GM19324 (cell line): Measurements from ENCODE around the gene ERBB4.

Experiments used
- ATAC-seq: cut with Tn5 transposase; IDR thresholded peaks from one replicate; pipeline ENCODE4 v1.9.1; 2021; ENCODE audit warnings: mild to moderate bottlenecking, moderate library complexity; ENCODE audit not compliant: unreplicated experiment, low FRiP score

The ERBB4 gene

GRCh38 chr2:211453311-211453887 lies 1085.2 kb downstream of the ERBB4 start:
- no peak for ATAC-seq

DNA sequence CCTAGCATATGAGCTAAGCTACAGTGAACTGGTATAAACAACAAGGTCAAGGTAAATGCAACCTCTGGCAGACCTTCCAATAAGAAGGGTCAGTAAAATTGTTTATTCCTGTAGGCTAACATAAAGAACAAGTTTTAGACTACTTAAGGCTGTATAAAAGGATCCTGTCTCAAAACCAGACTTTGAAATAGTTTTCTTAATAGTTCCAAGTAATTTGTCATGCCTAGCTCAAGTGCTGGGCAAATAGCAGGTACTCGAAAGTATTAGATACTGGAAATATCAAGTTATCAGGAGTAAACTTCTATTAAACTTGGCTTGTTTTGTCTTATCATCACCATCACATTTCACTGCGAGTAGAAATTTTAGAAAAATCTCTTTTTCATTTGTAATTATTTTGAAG lies 1087.0 kb downstream of the ERBB4 start:
- no peak for ATAC-seq

DNA sequence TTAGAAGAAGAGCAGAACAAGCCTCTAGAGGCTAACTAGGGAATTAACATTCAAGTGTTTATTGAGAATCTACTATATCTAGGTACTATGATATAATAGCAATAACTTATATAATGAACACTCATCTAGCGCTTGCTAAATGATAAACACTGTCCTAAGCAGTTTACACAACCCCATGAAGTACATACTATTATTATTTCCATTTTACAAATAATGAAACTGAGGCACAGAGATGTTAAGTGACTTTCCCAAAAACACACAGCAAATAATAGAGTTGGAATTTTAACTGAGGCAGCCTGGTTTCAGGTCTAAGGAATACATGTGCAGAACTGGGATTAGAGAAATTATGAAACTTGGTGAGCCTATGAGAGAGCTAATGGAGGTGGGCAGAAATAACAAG lies 1088.8 kb downstream of the ERBB4 start:
- no peak for ATAC-seq

DNA sequence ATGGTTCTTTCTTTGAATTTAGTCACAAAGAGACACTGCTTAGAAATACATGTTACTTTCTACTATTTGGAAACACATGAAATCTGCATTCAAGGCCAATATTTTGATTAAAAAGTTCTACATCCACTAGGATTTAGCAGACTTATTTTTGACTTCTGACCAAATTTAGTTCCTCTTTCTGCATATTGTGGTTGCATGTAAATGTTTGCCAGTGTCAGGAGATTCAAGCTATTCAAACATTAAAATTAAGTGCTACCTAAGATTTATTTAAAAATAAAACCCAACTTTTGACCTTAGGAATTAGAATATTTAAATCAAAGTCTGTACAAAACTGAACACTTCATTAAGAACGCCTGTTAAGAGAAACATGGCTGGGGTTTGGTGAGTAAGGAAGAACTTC lies 1091.1 kb downstream of the ERBB4 start:
- ATAC-seq = no peak

GRCh38 chr2:211440107-211440506 lies 1098.5 kb downstream of the ERBB4 start:
- no peak for ATAC-seq

GRCh38 chr2:211439011-211439410 lies 1099.6 kb downstream of the ERBB4 start:
- no peak for ATAC-seq

GRCh38 chr2:211437396-211437795 lies 1101.2 kb downstream of the ERBB4 start:
- ATAC-seq = no peak

- no peak for ATAC-seq
Observed at GRCh38 chr2:211436182-211436581, 1102.4 kb downstream of the ERBB4 start.

GRCh38 chr2:211435331-211435730 lies 1103.3 kb downstream of the ERBB4 start:
- no peak for ATAC-seq

- ATAC-seq = no peak
Observed at GRCh38 chr2:211434773-211435172, 1103.8 kb downstream of the ERBB4 start.

DNA sequence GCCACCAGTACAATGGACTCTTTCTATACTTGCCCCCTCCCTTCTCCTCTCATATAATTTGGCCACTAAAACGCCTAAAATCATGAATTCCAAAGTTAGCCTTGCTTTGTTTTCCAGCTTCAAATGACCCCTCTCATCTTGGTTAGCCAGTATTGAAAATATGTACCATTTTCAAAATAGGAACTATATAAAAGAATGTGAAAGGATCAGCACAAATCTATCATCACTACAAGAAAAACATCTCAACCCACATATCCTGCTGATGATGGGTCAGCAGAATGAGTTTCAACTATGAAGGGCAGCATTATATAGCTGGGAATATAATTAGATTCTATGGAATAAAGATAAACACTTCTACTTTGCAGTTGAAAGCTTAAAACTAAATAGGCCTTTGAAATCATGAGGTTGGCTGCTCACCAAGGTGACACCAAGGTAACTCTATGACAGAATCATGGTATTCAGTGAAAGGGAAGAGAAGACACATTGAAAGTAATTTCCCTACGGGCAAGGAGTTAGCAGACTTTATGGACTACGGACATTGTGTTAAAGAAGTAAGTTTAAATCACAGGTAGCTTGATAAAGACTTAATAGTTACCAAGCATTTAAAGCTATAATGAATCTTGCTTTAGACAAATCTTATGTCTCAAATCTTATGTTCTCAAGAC lies 1109.2 kb downstream of the ERBB4 start:
- ATAC-seq = no peak

- no peak for ATAC-seq
Observed at GRCh38 chr2:211426240-211426639, 1112.4 kb downstream of the ERBB4 start.

DNA sequence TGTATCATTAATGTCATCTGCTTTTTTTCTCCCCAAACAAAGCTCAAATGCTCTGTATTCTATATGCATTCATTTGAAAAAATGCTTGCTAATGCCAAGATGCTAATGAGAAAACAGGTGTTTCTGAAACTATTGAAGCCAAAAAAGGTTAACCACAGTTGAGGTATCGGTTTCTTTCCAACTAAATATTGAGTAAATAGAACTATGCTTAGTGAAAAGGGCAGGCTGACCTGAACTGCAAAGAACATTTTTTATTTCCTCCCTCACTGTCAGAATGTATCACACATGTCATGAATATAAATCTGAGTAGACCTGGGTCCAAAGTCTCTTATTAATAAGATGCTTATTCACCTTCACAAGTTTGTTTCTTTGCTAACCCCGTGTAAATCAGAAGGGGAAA lies 1115.6 kb downstream of the ERBB4 start:
- no peak for ATAC-seq

- no peak for ATAC-seq
Observed at GRCh38 chr2:211417544-211417943, 1121.1 kb downstream of the ERBB4 start.

DNA sequence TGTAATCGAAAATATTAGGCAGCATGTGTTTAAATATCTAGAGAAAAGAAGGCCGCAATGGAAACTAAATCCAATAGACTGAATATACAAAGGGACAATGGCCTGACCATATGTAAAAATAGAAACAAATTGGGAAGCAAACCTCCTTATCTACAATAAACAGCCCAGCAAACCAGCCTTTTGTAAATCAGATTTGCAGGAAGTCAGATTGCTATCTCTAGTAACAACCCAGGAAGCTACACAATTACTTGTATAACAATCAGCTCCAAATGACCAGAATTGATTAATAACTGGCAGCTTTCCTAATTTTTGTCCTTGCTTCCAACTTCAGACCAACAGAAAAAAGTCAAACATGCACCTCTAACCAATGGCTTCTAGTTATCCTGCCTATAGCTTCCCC lies 1122.2 kb downstream of the ERBB4 start:
- no peak for ATAC-seq

- no peak for ATAC-seq
Observed at GRCh38 chr2:211413746-211414145, 1124.9 kb downstream of the ERBB4 start.

DNA sequence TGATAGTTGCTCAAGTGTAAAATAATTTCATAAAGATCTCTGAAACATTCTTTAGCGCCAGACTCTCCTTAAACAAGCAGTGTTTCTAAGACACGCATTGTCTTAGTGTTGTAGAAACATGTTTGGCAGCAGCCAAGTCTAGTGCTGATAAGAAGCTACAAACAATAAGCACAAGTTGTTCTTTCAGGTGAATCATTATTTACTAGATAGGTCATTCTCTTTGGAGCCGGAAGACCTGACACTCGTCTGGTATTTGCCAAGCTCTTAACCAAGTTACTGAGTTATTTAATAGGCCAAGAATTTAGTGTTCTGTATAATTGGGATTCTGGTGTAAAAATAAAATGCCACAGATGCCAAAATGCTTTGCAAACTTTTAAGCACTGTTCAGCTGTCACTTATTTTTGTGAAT lies 1130.1 kb downstream of the ERBB4 start:
- no peak for ATAC-seq

DNA sequence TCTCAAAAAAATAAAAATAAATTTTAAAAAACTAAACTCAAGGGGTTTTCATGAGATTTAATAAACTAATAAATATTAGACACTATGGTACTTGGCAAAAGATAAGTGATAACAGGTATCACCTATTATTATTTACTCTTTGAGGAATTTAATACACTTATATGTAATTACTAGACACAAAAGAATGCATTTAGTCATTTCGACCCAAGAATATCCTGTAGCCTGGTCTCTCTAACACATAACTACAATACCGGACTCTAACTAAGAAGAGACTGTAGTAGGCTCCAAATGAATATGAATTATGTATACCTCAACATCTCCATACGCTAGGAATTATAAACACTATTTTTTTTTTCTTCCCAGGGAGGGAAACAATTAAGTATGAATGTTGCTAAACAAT lies 1131.5 kb downstream of the ERBB4 start:
- no peak for ATAC-seq

- no peak for ATAC-seq
Observed at GRCh38 chr2:211405036-211405435, 1133.6 kb downstream of the ERBB4 start.

DNA sequence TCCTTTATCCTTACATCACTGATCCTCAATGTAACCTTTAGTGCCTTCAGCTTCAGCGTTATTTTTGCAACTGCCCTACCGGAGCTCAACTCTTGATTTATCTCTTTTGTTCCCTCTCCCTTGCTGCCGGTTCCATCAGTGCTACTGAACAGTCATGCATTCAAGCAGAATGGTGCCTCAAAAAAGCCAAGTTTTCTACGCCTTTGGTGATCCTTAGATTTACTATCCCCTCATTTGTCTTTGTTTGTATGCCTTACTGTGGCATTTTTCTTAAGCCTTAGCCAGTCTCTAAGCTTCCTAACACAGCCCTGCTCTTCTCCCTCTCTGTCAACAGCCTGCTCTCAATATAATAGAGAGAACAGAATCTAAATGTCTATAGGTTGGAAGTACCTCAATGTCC lies 1134.5 kb downstream of the ERBB4 start:
- ATAC-seq = no peak

DNA sequence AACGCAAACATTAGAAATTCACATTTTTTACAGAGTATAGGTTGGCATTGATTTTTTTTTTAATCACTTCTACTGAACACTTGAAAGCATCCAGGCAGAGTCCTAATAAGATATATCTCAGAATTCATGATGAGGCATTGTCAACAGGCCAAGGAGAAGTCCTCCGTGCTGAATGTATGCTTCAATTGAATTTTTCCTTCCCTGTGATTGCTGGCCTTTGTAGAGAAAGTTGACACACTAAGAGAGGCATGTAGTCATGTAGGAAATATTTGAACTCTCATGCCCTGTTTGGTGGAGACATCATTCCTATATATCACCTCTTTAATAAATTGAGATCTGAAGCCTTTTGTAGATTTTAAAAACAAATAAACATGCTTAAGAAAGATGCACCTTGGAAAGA lies 1137.3 kb downstream of the ERBB4 start:
- no peak for ATAC-seq

GRCh38 chr2:211397764-211398163 lies 1140.8 kb downstream of the ERBB4 start:
- ATAC-seq = no peak

DNA sequence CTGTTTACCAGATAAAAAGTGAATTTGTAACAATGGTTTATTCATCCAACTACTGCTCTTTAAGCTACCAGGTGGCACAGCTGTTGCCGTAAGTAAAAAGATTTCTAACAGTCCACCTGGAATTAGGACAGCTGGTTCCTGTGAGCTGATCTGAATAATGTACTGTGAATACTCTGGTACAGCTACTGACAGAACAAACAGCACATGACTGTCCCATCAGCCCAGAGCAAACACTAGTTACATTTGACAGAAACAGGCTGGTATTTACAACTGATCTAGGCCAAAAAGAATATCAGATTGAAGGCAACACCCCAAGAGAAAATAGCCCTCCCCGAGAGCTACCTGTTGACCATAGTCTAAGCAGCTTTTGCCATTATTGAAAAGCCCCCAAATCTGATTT lies 1141.8 kb downstream of the ERBB4 start:
- no peak for ATAC-seq
